Breast epithelium (tissue), 3 donors: ENCODE measurements around the gene VEPH1.

Experiments used
- POLR2A ChIP-seq: fragments of 450-650 bp; IDR thresholded peaks from one replicate; pipeline ENCODE4 v1.6.1; 2016; ENCODE audit warnings: antibody characterized with exemption, mild to moderate bottlenecking, moderate library complexity
- POLR2AphosphoS5 ChIP-seq, 3 donors: sonication (generic); formaldehyde crosslinking; IDR thresholded peaks; one replicate each; pipeline ENCODE4 v1.6.1; 2017; ENCODE audit warnings: antibody characterized with exemption in 3 of 3
- TF ChIP-seq, protein P1 (sequence below), 3 donors: fragments of 450-650 bp; IDR thresholded peaks; one replicate each; pipeline ENCODE4 v1.5.1; 2016 to 2017; ENCODE audit warnings: antibody characterized with exemption in 3 of 3, mild to moderate bottlenecking in 3 of 3, moderate library complexity in 3 of 3

DNA sequence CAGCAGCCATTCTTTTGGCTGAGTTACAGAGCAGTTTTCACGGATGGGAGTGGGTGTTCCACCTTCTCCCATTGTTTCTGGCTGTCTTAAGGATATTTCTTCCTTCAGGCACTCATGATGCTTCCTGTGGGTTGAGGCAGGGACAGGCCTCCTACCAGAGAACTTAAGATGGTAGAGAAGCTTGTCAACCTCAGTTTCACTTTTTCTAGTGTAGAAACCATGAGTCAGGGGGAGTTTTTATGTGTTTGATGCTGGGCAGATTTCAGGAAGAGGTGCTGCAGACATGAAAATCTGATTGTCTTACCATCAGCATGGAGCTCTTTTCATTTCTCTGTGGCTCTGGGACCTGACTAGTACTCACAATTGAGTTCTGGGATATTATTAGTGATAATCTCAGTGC, 48.7 kb upstream of the VEPH1 start:
- TF ChIP-seq, protein P1, sequence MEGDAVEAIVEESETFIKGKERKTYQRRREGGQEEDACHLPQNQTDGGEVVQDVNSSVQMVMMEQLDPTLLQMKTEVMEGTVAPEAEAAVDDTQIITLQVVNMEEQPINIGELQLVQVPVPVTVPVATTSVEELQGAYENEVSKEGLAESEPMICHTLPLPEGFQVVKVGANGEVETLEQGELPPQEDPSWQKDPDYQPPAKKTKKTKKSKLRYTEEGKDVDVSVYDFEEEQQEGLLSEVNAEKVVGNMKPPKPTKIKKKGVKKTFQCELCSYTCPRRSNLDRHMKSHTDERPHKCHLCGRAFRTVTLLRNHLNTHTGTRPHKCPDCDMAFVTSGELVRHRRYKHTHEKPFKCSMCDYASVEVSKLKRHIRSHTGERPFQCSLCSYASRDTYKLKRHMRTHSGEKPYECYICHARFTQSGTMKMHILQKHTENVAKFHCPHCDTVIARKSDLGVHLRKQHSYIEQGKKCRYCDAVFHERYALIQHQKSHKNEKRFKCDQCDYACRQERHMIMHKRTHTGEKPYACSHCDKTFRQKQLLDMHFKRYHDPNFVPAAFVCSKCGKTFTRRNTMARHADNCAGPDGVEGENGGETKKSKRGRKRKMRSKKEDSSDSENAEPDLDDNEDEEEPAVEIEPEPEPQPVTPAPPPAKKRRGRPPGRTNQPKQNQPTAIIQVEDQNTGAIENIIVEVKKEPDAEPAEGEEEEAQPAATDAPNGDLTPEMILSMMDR (IDR thresholded peaks at IDR 0.05): no peak
- no peak for TF ChIP-seq POLR2A
- TF ChIP-seq POLR2AphosphoS5 (IDR thresholded peaks at IDR 0.05): no peak
